Measurements from ENCODE around the gene ZMYM5. TPM values are rescaled to one million over a fixed set of nuclear protein-coding genes. Genes with fewer than 3 reads are reported as not detected.

The ZMYM5 gene
- total and polyA plus RNA-seq, 4 donors, result 2.6 to 8.1 (median 5.9) TPM

GRCh38 chr13:19890030-19890429 lies 26.6 kb upstream of the ZMYM5 start (continued):
- no peak for TF ChIP-seq ZBTB33 (IDR thresholded peaks at IDR 0.05)

- no peak for DNase-seq (ENCODE audit: low spot score)
- WGBS, result 60% methylated on average over 4 of the region's 4 CpGs
- TF ChIP-seq CTCF (IDR thresholded peaks at IDR 0.05; ENCODE audit: low read depth, low read length, missing input control), result peak; percentile 12
- no peak for TF ChIP-seq REST (IDR thresholded peaks at IDR 0.05)
- peak; percentile 44 to 60 for TF ChIP-seq RAD21 (IDR thresholded peaks at IDR 0.05)
These were observed 25.4 kb upstream of the ZMYM5 start for GRCh38 chr13:19888799-19889198.

GRCh38 chr13:19882231-19882630 lies 18.8 kb upstream of the ZMYM5 start:
- no peak for TF ChIP-seq HNF4A (conservative IDR thresholded peaks at IDR 0.05)
- H3K36me3 ChIP-seq (ENCODE audit: control insufficient read depth in 4 of 4, insufficient read depth in 3 of 4, low read depth in 1 of 4, low read length in 3 of 4), result no peaks in the 10 kb centered on the region
- 93% methylated on average over 3 of the region's 3 CpGs for WGBS
- H3K4me3 ChIP-seq (ENCODE audit: low read depth in 1 of 3, low read length in 3 of 3), result no peak overlapping the region
- no peaks in the 10 kb centered on the region for H3K4me1 ChIP-seq (ENCODE audit: control insufficient read depth in 4 of 4, insufficient read depth in 4 of 4, low read length in 3 of 4)
- H3K27me3 ChIP-seq (ENCODE audit: control insufficient read depth in 4 of 4, insufficient read depth in 4 of 4, low read length in 3 of 4), result no peaks in the 10 kb centered on the region
- H3K9ac ChIP-seq (ENCODE audit: low read depth in 1 of 2, low read length in 2 of 2), result no peak overlapping the region
- H3K27ac ChIP-seq (ENCODE audit: low read depth in 1 of 2, low read length in 2 of 2), result no peak overlapping the region
- no peaks in the 10 kb centered on the region for H3K9me3 ChIP-seq (ENCODE audit: control insufficient read depth in 4 of 4, low read length in 3 of 4)
- DNase-seq (ENCODE audit: low spot score), result no peak

More at GRCh38 chr13:19888799-19889198, 25.4 kb upstream of the ZMYM5 start:
- Histone ChIP-seq H3K4me1 (ENCODE audit: control insufficient read depth in 4 of 4, insufficient read depth in 4 of 4, low read length in 3 of 4) (no peaks in the 10 kb centered on the region), H3K9ac (ENCODE audit: low read depth in 1 of 2, low read length in 2 of 2) (no peak overlapping the region), H3K27ac (ENCODE audit: low read depth in 1 of 2, low read length in 2 of 2) (no peak overlapping the region), H3K4me3 (ENCODE audit: low read depth in 1 of 3, low read length in 3 of 3) (no peak overlapping the region), H3K36me3 (ENCODE audit: control insufficient read depth in 4 of 4, insufficient read depth in 3 of 4, low read depth in 1 of 4, low read length in 3 of 4) (no peaks in the 10 kb centered on the region), H3K9me3 (ENCODE audit: control insufficient read depth in 4 of 4, low read length in 3 of 4) (no peaks in the 10 kb centered on the region), H3K27me3 (ENCODE audit: control insufficient read depth in 4 of 4, insufficient read depth in 4 of 4, low read length in 3 of 4) (no peaks in the 10 kb centered on the region)

- no peaks in the 10 kb centered on the region for H3K27me3 ChIP-seq (ENCODE audit: control insufficient read depth in 4 of 4, insufficient read depth in 4 of 4, low read length in 3 of 4)
- no peak for DNase-seq (ENCODE audit: low spot score)
- no peaks in the 10 kb centered on the region for H3K9me3 ChIP-seq (ENCODE audit: control insufficient read depth in 4 of 4, low read length in 3 of 4)
- no peak overlapping the region for H3K9ac ChIP-seq (ENCODE audit: low read depth in 1 of 2, low read length in 2 of 2)
- no peaks in the 10 kb centered on the region for H3K36me3 ChIP-seq (ENCODE audit: control insufficient read depth in 4 of 4, insufficient read depth in 3 of 4, low read depth in 1 of 4, low read length in 3 of 4)
- H3K27ac ChIP-seq (ENCODE audit: low read depth in 1 of 2, low read length in 2 of 2), result no peak overlapping the region
- H3K4me3 ChIP-seq (ENCODE audit: low read depth in 1 of 3, low read length in 3 of 3), result no peak overlapping the region
- WGBS, result 94% methylated on average over 7 of the region's 7 CpGs
- H3K4me1 ChIP-seq (ENCODE audit: control insufficient read depth in 4 of 4, insufficient read depth in 4 of 4, low read length in 3 of 4), result no peaks in the 10 kb centered on the region
- no peak for TF ChIP-seq REST (IDR thresholded peaks at IDR 0.05)
- TF ChIP-seq EGR1 (IDR thresholded peaks at IDR 0.05; ENCODE audit: low read depth in 2 of 2), result no peak
- no peak for TF ChIP-seq RXRA (IDR thresholded peaks at IDR 0.05)
- TF ChIP-seq HNF4G (IDR thresholded peaks at IDR 0.05), result no peak
- TF ChIP-seq ATF3 (IDR thresholded peaks at IDR 0.05), result no peak
- no peak for TF ChIP-seq ZBTB33 (IDR thresholded peaks at IDR 0.05)
- no peak for TF ChIP-seq NR2F2 (IDR thresholded peaks at IDR 0.05)
- TF ChIP-seq JUND (IDR thresholded peaks at IDR 0.05), result no peak
- TF ChIP-seq RAD21 (IDR thresholded peaks at IDR 0.05), result no peak
- no peak for TF ChIP-seq HNF4A (conservative IDR thresholded peaks at IDR 0.05)
- no peak for TF ChIP-seq SP1 (IDR thresholded peaks at IDR 0.05)
These were observed 18.2 kb upstream of the ZMYM5 start for GRCh38 chr13:19881641-19882040.
